GM12892 (cell line): ENCODE data around the gene SLC35A4.

ENCODE experiments used
- POLR2A ChIP-seq: IDR thresholded peaks from 2 replicates; pipeline ENCODE4 v1.6.1; 2011; ENCODE audit warnings: low read depth, low read length, control low read depth
- POLR2AphosphoS5 ChIP-seq: IDR thresholded peaks from 2 replicates; pipeline ENCODE4 v1.6.1; 2011; ENCODE audit warnings: low read depth, low read length, control low read depth
- TAF1 ChIP-seq: IDR thresholded peaks from 2 replicates; pipeline ENCODE4 v1.6.1; 2011; ENCODE audit warnings: low read depth, mild to moderate bottlenecking, control low read depth, low read length, borderline replicate concordance

DNA sequence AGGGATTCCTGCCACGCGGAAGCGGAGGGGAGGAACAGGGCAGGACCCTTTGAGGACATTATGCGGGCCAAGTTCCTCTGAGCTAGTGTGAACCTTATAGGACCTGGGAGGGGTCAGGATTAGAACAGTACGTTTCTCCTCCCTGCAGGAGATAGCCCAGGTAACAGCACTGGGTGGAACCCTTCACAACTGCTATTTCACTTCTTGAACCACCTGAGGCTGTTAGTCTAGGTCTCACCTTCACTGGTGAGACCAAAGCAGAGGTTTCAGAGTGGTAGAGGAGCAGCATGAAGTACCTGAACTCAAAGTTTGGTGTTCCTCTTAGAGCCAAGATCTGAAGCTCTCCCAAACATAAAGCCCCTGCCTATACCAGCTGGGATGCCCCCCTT is 16.3 kb upstream of the SLC35A4 start:
- TF ChIP-seq TAF1 (no peak), POLR2AphosphoS5 (no peak; the same call in 1 of the 2 replicates), POLR2A (no peak)
